Activated T-helper 2 cell treated with anti-CD3 and anti-CD28 coated beads, Interferon-gamma antibody, Interleukin-2, Interleukin-4, amounts not matched to agents 10 μg/mL and 5 μg/mL and 100 μg/mL, durations not matched to agents 14 hours and 24 hours and 36 hours (primary cell): ENCODE data around the gene FTL. TPM values are rescaled to one million over a fixed set of nuclear protein-coding genes. Genes with fewer than 3 reads are reported as not detected.

Experiments used
- DNase-seq: peaks from one replicate; pipeline ENCODE4 v3.0.0; 2021; ENCODE audit warnings: low spot score
- H3K27ac Mint-ChIP-seq: one replicate; pipeline ENCODE4 v1.8.0; 2021; ENCODE audit warnings: mixed read lengths
- H3K27me3 Mint-ChIP-seq: one replicate; pipeline ENCODE4 v1.8.0; 2021; ENCODE audit warnings: low read depth, mixed read lengths
- H3K36me3 Mint-ChIP-seq: one replicate; pipeline ENCODE4 v1.8.0; 2021; ENCODE audit warnings: low read depth, mixed read lengths
- H3K4me1 Mint-ChIP-seq: one replicate; pipeline ENCODE4 v1.8.0; 2021; ENCODE audit warnings: low read depth, mixed read lengths
- H3K4me3 Mint-ChIP-seq: one replicate; pipeline ENCODE4 v1.8.0; 2021; ENCODE audit warnings: low read depth, mild to moderate bottlenecking, moderate library complexity, mixed read lengths
- H3K9me3 Mint-ChIP-seq: one replicate; pipeline ENCODE4 v1.8.0; 2021; ENCODE audit warnings: mixed read lengths
- intact Hi-C: fragments of 100-400 bp; cut with micrococcal nuclease; formaldehyde crosslinking; loops from one replicate; pipeline ENCODE4 v1.15.1; 2023
- total RNA-seq: library from RNA; stranded (reverse); gene quantifications from 2 replicates; pipeline ENCODE4 v1.2.3, GENCODE V29; 2022

Gene FTL
- total RNA-seq, 1 donor from 2014 or later, result 658 TPM

- Mint-ChIP-seq H3K9me3 (no peaks in the 10 kb centered on the region), H3K4me1 (peaks cover 8% of the 10 kb centered on the region), H3K4me3 (no peak overlapping the region), H3K27ac (no peak overlapping the region), H3K36me3 (peaks cover 39% of the 10 kb centered on the region), H3K27me3 (no peaks in the 10 kb centered on the region)
- no peak for DNase-seq
- intact Hi-C loops, result no loop called here
Measured at GRCh38 chr19:48975947-48976847, 11.1 kb downstream of the FTL start.

GRCh38 chr19:48977061-48977460 lies 12.0 kb downstream of the FTL start:
- Mint-ChIP-seq H3K9me3 (no peaks in the 10 kb centered on the region), H3K27ac (no peak overlapping the region), H3K4me3 (no peak overlapping the region), H3K36me3 (peaks cover 46% of the 10 kb centered on the region), H3K27me3 (no peaks in the 10 kb centered on the region), H3K4me1 (peaks cover 8% of the 10 kb centered on the region)
- DNase-seq, result no peak
- intact Hi-C loops, result no loop called here

- intact Hi-C loops, result no loop called here
- Mint-ChIP-seq H3K27me3 (no peaks in the 10 kb centered on the region), H3K4me1 (peaks cover 8% of the 10 kb centered on the region), H3K4me3 (no peak overlapping the region), H3K9me3 (no peaks in the 10 kb centered on the region), H3K36me3 (peaks cover 53% of the 10 kb centered on the region), H3K27ac (no peak overlapping the region)
- DNase-seq, result no peak
Measured at GRCh38 chr19:48982280-48982679, 17.2 kb downstream of the FTL start.

GRCh38 chr19:48985711-48986110 lies 20.6 kb downstream of the FTL start:
- H3K27ac Mint-ChIP-seq, result no peak overlapping the region
- DNase-seq, result no peak
- intact Hi-C loops, result no loop called here
- peaks cover 55% of the 10 kb centered on the region for H3K36me3 Mint-ChIP-seq
- H3K27me3 Mint-ChIP-seq, result no peaks in the 10 kb centered on the region
- H3K9me3 Mint-ChIP-seq, result no peaks in the 10 kb centered on the region
- H3K4me1 Mint-ChIP-seq, result peaks cover 6% of the 10 kb centered on the region
- no peak overlapping the region for H3K4me3 Mint-ChIP-seq

GRCh38 chr19:48986211-48986610 lies 21.1 kb downstream of the FTL start:
- H3K4me1 Mint-ChIP-seq, result peaks cover 9% of the 10 kb centered on the region
- H3K4me3 Mint-ChIP-seq, result no peak overlapping the region
- H3K27me3 Mint-ChIP-seq, result no peaks in the 10 kb centered on the region
- DNase-seq, result no peak
- no peak overlapping the region for H3K27ac Mint-ChIP-seq
- peaks cover 60% of the 10 kb centered on the region for H3K36me3 Mint-ChIP-seq
- no peaks in the 10 kb centered on the region for H3K9me3 Mint-ChIP-seq
- intact Hi-C loops, result no loop called here

GRCh38 chr19:48987323-48987722 lies 22.2 kb downstream of the FTL start:
- Mint-ChIP-seq H3K9me3 (no peaks in the 10 kb centered on the region), H3K36me3 (peaks cover 54% of the 10 kb centered on the region), H3K27me3 (no peaks in the 10 kb centered on the region), H3K27ac (peak overlapping the region; percentile 54), H3K4me3 (no peak overlapping the region), H3K4me1 (peaks cover 15% of the 10 kb centered on the region)
- no peak for DNase-seq
- intact Hi-C loops, result no loop called here

- no peaks in the 10 kb centered on the region for H3K27me3 Mint-ChIP-seq
- peaks cover 16% of the 10 kb centered on the region for H3K4me1 Mint-ChIP-seq
- H3K36me3 Mint-ChIP-seq, result peaks cover 47% of the 10 kb centered on the region
- no peaks in the 10 kb centered on the region for H3K9me3 Mint-ChIP-seq
- H3K27ac Mint-ChIP-seq, result no peak overlapping the region
- H3K4me3 Mint-ChIP-seq, result no peak overlapping the region
- DNase-seq, result no peak
- intact Hi-C loops, result no loop called here
Measured at GRCh38 chr19:48988286-48988685, 23.2 kb downstream of the FTL start.

- Mint-ChIP-seq H3K27ac (no peak overlapping the region), H3K27me3 (no peaks in the 10 kb centered on the region), H3K4me3 (no peak overlapping the region), H3K9me3 (no peaks in the 10 kb centered on the region), H3K4me1 (peaks cover 19% of the 10 kb centered on the region), H3K36me3 (peaks cover 47% of the 10 kb centered on the region)
- DNase-seq, result no peak
- intact Hi-C loops, result no loop called here
Measured at GRCh38 chr19:48988860-48989259, 23.8 kb downstream of the FTL start.

GRCh38 chr19:48989701-48990291 lies 24.7 kb downstream of the FTL start:
- no peak overlapping the region for H3K4me3 Mint-ChIP-seq
- H3K9me3 Mint-ChIP-seq, result no peaks in the 10 kb centered on the region
- no peaks in the 10 kb centered on the region for H3K27me3 Mint-ChIP-seq
- H3K36me3 Mint-ChIP-seq, result peaks cover 48% of the 10 kb centered on the region
- no peak for DNase-seq
- H3K27ac Mint-ChIP-seq, result peak overlapping the region; percentile 9
- intact Hi-C loops, result loop anchor here (10.0 kb wide), 1 partner anchor 155 kb away; no protein-coding TSS in a partner anchor
- H3K4me1 Mint-ChIP-seq, result peaks cover 23% of the 10 kb centered on the region

GRCh38 chr19:48990400-48990799 lies 25.3 kb downstream of the FTL start:
- peak overlapping the region; percentile 9 for H3K27ac Mint-ChIP-seq
- H3K4me1 Mint-ChIP-seq, result peaks cover 29% of the 10 kb centered on the region
- H3K27me3 Mint-ChIP-seq, result no peaks in the 10 kb centered on the region
- H3K4me3 Mint-ChIP-seq, result no peak overlapping the region
- no peak for DNase-seq
- H3K36me3 Mint-ChIP-seq, result peaks cover 49% of the 10 kb centered on the region
- no peaks in the 10 kb centered on the region for H3K9me3 Mint-ChIP-seq
- intact Hi-C loops, result loop anchor here (10.0 kb wide), 1 partner anchor 154 kb away; no protein-coding TSS in a partner anchor

GRCh38 chr19:48991011-48991609 lies 26.0 kb downstream of the FTL start:
- Mint-ChIP-seq H3K4me3 (no peak overlapping the region), H3K27me3 (no peaks in the 10 kb centered on the region), H3K27ac (no peak overlapping the region), H3K9me3 (no peaks in the 10 kb centered on the region), H3K36me3 (peaks cover 45% of the 10 kb centered on the region), H3K4me1 (peaks cover 29% of the 10 kb centered on the region)
- intact Hi-C loops, result loop anchor here (10.0 kb wide), 1 partner anchor 154 kb away; no protein-coding TSS in a partner anchor
- no peak for DNase-seq

GRCh38 chr19:48991873-48992580 lies 26.9 kb downstream of the FTL start:
- intact Hi-C loops, result loop anchor here (10.0 kb wide), 1 partner anchor 153 kb away; no protein-coding TSS in a partner anchor
- no peaks in the 10 kb centered on the region for H3K9me3 Mint-ChIP-seq
- no peak for DNase-seq
- H3K36me3 Mint-ChIP-seq, result peaks cover 44% of the 10 kb centered on the region
- peak overlapping the region; percentile 98 for H3K27ac Mint-ChIP-seq
- H3K4me3 Mint-ChIP-seq, result peak overlapping the region; percentile 94
- peaks cover 29% of the 10 kb centered on the region for H3K4me1 Mint-ChIP-seq
- no peaks in the 10 kb centered on the region for H3K27me3 Mint-ChIP-seq
